K562 (cell line): ENCODE results near the gene MAB21L3. TPM values are rescaled to one million over a fixed set of nuclear protein-coding genes. Genes with fewer than 3 reads are reported as not detected.

ENCODE experiments used
- ATAC-seq: fragments of 200-7000 bp; cut with Tn5 transposase; 3 replicates; pipeline ENCODE4 v1.9.1; 2020; ENCODE audit warnings: moderate library complexity
- BruUV-seq: library from RNA; stranded (reverse); fragments of 400-500 nt; replicated peaks from 2 replicates; lab custom pipeline; 2021; lab: Mats Ljungman, UMichigan
- CTCF ChIA-PET: fragments of 300-600 bp; formaldehyde crosslinking; extraction: SDS; loops from one replicate; lab custom pipeline; 2021; ENCODE audit warnings: low intra/inter-chr PET ratio; lab: Yijun Ruan, JAX
- POLR2A ChIA-PET: fragments of 300-600, 350-650 bp; sonication (Branson Sonifier 250); formaldehyde crosslinking; extraction: SDS; loops from one replicate; lab custom pipeline; 2021; ENCODE audit warnings: antibody characterized with exemption, inconsistent platforms; lab: Yijun Ruan, JAX
- DNase-seq, 4 experiments: peaks; one replicate each; pipeline versions ENCODE4 v3.0.0 to v3.0.0-alpha.2; 2011 to 2018; ENCODE audit warnings: low spot score in 3 of 4, mixed read lengths in 3 of 4; ENCODE audit errors: extremely low read depth in 1 of 4
- FAIRE-seq: peaks from 2 replicates; lab custom pipeline; 2011; peaks lifted over from hg19 to GRCh38; lab: Jason Lieb, UNC
- H2AFZ ChIP-seq: 2 replicates; pipeline ENCODE4 v1.6.0; 2011; ENCODE audit warnings: low read depth, low read length, control low read depth, inconsistent platforms
- H3K27ac ChIP-seq: fragments of 200-600 bp; 3 replicates; pipeline ENCODE4 v1.8.0; 2011; ENCODE audit warnings: low read depth, mild to moderate bottlenecking, control low read depth, inconsistent platforms, low read length, moderate library complexity, mixed read lengths; ENCODE audit errors: extremely low read depth
- H3K27me3 ChIP-seq, 2 experiments: fragments of 300-600 bp in 1 of 2; 2 replicates in 1 of 2; 3 replicates in 1 of 2; pipeline versions ENCODE4 v1.6.0 to v1.8.0; 2011; ENCODE audit warnings: inconsistent platforms in 2 of 2, low read length in 2 of 2, mild to moderate bottlenecking in 1 of 2, mixed read lengths in 1 of 2, moderate library complexity in 1 of 2; ENCODE audit not compliant: control insufficient read depth in 2 of 2, insufficient read depth in 2 of 2
- H3K36me3 ChIP-seq: fragments of 300-600 bp; 3 replicates; pipeline ENCODE4 v1.8.0; 2011; ENCODE audit warnings: mild to moderate bottlenecking, low read length, inconsistent platforms; ENCODE audit not compliant: control insufficient read depth, insufficient read depth
- H3K4me1 ChIP-seq, 2 experiments: fragments of 200-600 bp in 1 of 2; replicated peaks in 1 of 2; 2 replicates in 1 of 2; 3 replicates in 1 of 2; pipeline versions ENCODE4 v1.5.1 to v1.8.0; 2011; ENCODE audit warnings: inconsistent platforms in 2 of 2, low read length in 2 of 2, mild to moderate bottlenecking in 1 of 2, mixed read lengths in 1 of 2, moderate library complexity in 1 of 2; ENCODE audit not compliant: control insufficient read depth in 2 of 2, insufficient read depth in 2 of 2
- H3K4me2 ChIP-seq: 2 replicates; pipeline ENCODE4 v1.6.1; 2011; ENCODE audit warnings: low read length, control low read depth, inconsistent platforms, mixed read lengths; ENCODE audit not compliant: insufficient read depth
- H3K4me3 ChIP-seq: fragments of 200-600 bp; sonication (generic), shearing (Covaris generic); 2 replicates; pipeline ENCODE4 v1.5.1; 2016; ENCODE audit warnings: control low read depth, inconsistent platforms
- H3K79me2 ChIP-seq: fragments of 200-600 bp; 3 replicates; pipeline ENCODE4 v1.8.0; 2011; ENCODE audit warnings: low read length, inconsistent platforms; ENCODE audit not compliant: control insufficient read depth, insufficient read depth
- H3K9ac ChIP-seq, 2 experiments: 2 replicates each; pipeline versions ENCODE4 v1.6.0 to v1.6.1; 2011; ENCODE audit warnings: low read depth in 2 of 2, low read length in 2 of 2, control low read depth in 1 of 2, inconsistent platforms in 1 of 2, mild to moderate bottlenecking in 1 of 2, mixed read lengths in 1 of 2; ENCODE audit not compliant: insufficient read depth in 1 of 2
- H3K9me1 ChIP-seq: one replicate; pipeline ENCODE4 v1.6.0; 2011; ENCODE audit warnings: inconsistent platforms, mild to moderate bottlenecking, low read length, moderate library complexity; ENCODE audit not compliant: control insufficient read depth, insufficient read depth
- H3K9me3 ChIP-seq: replicated peaks from 2 replicates; pipeline ENCODE4 v1.5.1; 2011; ENCODE audit warnings: low read depth, low read length, inconsistent platforms; ENCODE audit not compliant: control insufficient read depth, insufficient read depth
- H4K20me1 ChIP-seq: replicated peaks from 2 replicates; pipeline ENCODE4 v1.6.1; 2011; ENCODE audit warnings: low read length, inconsistent platforms, mixed read lengths; ENCODE audit not compliant: control insufficient read depth, insufficient read depth
- CBX1 ChIP-seq: sonication (generic); IDR thresholded peaks from 2 replicates; pipeline ENCODE4 v1.6.1; 2016; ENCODE audit warnings: antibody characterized with exemption, low read depth, mild to moderate bottlenecking
- HMBOX1 ChIP-seq: sonication (generic); IDR thresholded peaks from 2 replicates; pipeline ENCODE4 v1.6.1; 2016
- MCM2 ChIP-seq: fragments of 450-650 bp; IDR thresholded peaks from 2 replicates; pipeline ENCODE4 v1.6.1; 2017; ENCODE audit warnings: low read depth, mild to moderate bottlenecking
- MTF1 ChIP-seq: fragments of 250-450 bp; sonication (Bioruptor Pico); IDR thresholded peaks from 2 replicates; pipeline ENCODE4 v1.9.0; 2021; ENCODE audit warnings: moderate library complexity, mild to moderate bottlenecking, inconsistent platforms, borderline replicate concordance
- PBX2 ChIP-seq, 2 experiments: IDR thresholded peaks in 1 of 2; conservative IDR thresholded peaks in 1 of 2; 2 replicates each; pipeline ENCODE4 v1.6.1; 2016; ENCODE audit warnings: low read depth in 2 of 2, mild to moderate bottlenecking in 1 of 2, missing compliant biosample characterization in 1 of 2, missing genetic modification characterization in 1 of 2, moderate library complexity in 1 of 2
- PURB ChIP-seq: sonication (generic); formaldehyde crosslinking; IDR thresholded peaks from 2 replicates; pipeline ENCODE4 v1.9.0; 2021; ENCODE audit warnings: low read depth, mild to moderate bottlenecking, missing genetic modification reagents
- ZNF347 ChIP-seq: fragments of 450-650 bp; formaldehyde crosslinking; IDR thresholded peaks from 2 replicates; pipeline ENCODE4 v1.4.0; 2020; ENCODE audit warnings: low read depth, mild to moderate bottlenecking, moderate library complexity
- ZNF518B ChIP-seq: fragments of 250-450 bp; sonication (Bioruptor Pico); IDR thresholded peaks from 2 replicates; pipeline ENCODE4 v1.5.0; 2021; ENCODE audit warnings: mild to moderate bottlenecking, moderate library complexity
- WGBS: fragments of 100-300 bp; shearing (Covaris generic); methylation state at CpG from one replicate; pipeline ENCODE4 v1.1.6; 2016; ENCODE audit warnings: low coverage, mixed read lengths; ENCODE audit not compliant: insufficient coverage; ENCODE audit errors: missing lambda C conversion rate; 5-methylcytosine and 5-hydroxymethylcytosine counted together
- in situ Hi-C: fragments of 300-500 bp; cut with MboI; formaldehyde crosslinking; loops from 4 replicates; pipeline ENCODE4 v1.15.0; 2018; ENCODE audit warnings: inconsistent platforms, mixed read lengths
- intact Hi-C: fragments of 100-400 bp; cut with micrococcal nuclease; formaldehyde crosslinking; loops from 2 replicates; pipeline ENCODE4 v1.14.2; 2022
- polyA plus RNA-seq, 8 experiments: library from polyadenylated mRNA; depleted of rRNA in 4 of 8; stranded (reverse) in 5 of 8; unstranded in 3 of 8; fragments of >200 nt; fragmentation: Nextera tagmentation in 2 of 8; fragmentation: Illumina TruSeq in 1 of 8; extraction: Ambion mirVana in 2 of 8; extraction: Trizol in 1 of 8; gene quantifications; 2 replicates each; pipeline versions ENCODE4 v1.2.1 to v1.2.3, GENCODE V29; 2011 to 2014; ENCODE audit warnings: inconsistent platforms in 1 of 8, missing spikeins in 1 of 8
- total RNA-seq, 7 experiments: library from RNA; depleted of rRNA in 6 of 7; stranded (reverse); fragments of >200 nt in 6 of 7; fragmentation: Illumina TruSeq in 2 of 7; extraction: Trizol in 2 of 7; gene quantifications; 2 replicates each; pipeline versions ENCODE4 v1.2.1 to v1.2.3, GENCODE V29; 2011 to 2021; ENCODE audit warnings: low replicate concordance in 1 of 7

MAB21L3 gene
- total and polyA plus RNA-seq, 9 of the 15 experiments (the other 6 are each of a cell fraction or from before 2014, with no cell fraction given) = not detected

DNA sequence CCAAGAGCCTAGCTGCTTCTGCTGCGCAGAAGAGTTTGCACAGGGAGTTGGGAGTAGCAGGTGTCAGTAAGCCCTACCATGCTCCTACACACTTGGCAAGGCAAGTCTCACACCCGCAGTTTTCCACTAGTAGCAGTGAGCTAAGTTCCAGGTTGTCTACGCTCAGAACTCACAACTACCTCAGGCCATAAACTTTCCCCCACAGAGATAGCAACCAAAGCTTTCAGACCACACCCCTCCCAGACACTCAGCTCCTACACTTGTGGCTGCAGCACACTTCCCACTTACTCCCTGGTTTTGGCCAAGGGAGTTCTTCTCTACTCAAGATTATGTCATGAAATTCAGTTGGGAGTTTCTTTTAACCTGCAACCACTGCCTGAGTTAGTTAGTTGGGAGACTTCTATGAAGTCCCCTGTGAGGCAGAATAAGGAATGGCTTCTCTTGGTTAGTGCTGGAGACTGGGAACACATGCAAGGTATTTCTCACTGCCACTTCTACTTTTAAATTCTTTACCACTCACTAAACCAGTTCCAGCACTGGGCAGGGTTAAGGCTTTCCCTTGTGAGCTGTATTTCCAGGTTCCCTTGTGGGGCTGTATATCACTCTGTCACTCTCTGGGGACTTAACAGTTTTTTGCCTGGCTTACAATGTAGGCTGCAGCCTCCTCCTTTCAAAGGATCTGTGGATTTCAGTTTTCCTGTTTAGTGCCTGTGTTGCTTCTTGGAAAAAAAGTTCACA is 18.3 kb upstream of the MAB21L3 start:
- Histone ChIP-seq H3K36me3 (no peaks in the 10 kb centered on the region), H2AFZ (no peak overlapping the region), H3K9me3 (no peaks in the 10 kb centered on the region), H4K20me1 (no peaks in the 10 kb centered on the region), H3K27ac (no peak overlapping the region), H3K9me1 (no peaks in the 10 kb centered on the region), H3K27me3 (no peaks in the 10 kb centered on the region), H3K4me3 (no peak overlapping the region), H3K79me2 (no peaks in the 10 kb centered on the region), H3K4me2 (no peak overlapping the region), H3K9ac (no peak overlapping the region), H3K4me1 (no peaks in the 10 kb centered on the region)
- FAIRE-seq (no peak), DNase-seq (peak in 1 of 4 experiments; percentile 8), ATAC-seq (peak; percentile 51; the same call in 1 of the 3 replicates)
- 2% methylated on average over 3 of the region's 3 CpGs for WGBS
- CTCF ChIA-PET = no interaction called here
- POLR2A ChIA-PET = interaction anchor here (0.6 to 0.7 kb wide), 2 partner anchors 23 to 98 kb away, joined by 3 read pairs; no protein-coding TSS in a partner anchor
- in situ Hi-C loops (no loop called here), intact Hi-C loops (no loop called here)
- BruUV-seq = no TSS peak
- TF ChIP-seq PBX2 (CRISPR knock-in tag; IDR thresholded peaks at IDR 0.05; ENCODE audit: low read depth) (no peak), PBX2 (tag; conservative IDR thresholded peaks at IDR 0.05; ENCODE audit: low read depth) (0 out of 2 replicates have a peak, but pooled peaks have one; percentile 18), HMBOX1 (0 out of 2 replicates have a peak, but pooled peaks have one; percentile 30), CBX1 (no peak), ZNF347 (CRISPR knock-in tag) (no peak), MCM2 (no peak), ZNF518B (CRISPR knock-in tag) (no peak), MTF1 (no peak), PURB (CRISPR knock-in tag) (no peak)
